GM10248 (cell line): ENCODE measurements around the gene PPP1R12A.

Source experiments
- CTCF ChIA-PET: fragments of 300-600 bp; sonication (Branson Sonifier 250); formaldehyde crosslinking; extraction: SDS; loops from one replicate; lab custom pipeline; 2021; ENCODE audit warnings: antibody characterized with exemption; lab: Yijun Ruan, JAX
- POLR2A ChIA-PET: fragments of 350-650 bp; sonication (Branson Sonifier 250); formaldehyde crosslinking; extraction: SDS; loops from one replicate; lab custom pipeline; 2020; ENCODE audit warnings: antibody characterized with exemption; lab: Yijun Ruan, JAX
- DNase-seq: peaks from one replicate; pipeline ENCODE4 v3.0.0; 2012; ENCODE audit errors: extremely low spot score
- TF ChIP-seq, protein P1 (sequence below): IDR thresholded peaks from 2 replicates; pipeline ENCODE4 v1.5.1; 2012; ENCODE audit warnings: mild to moderate bottlenecking, low read depth; ENCODE audit errors: extremely low read depth, missing control alignments, control extremely low read depth

The PPP1R12A gene

GRCh38 chr12:79843978-79844377 lies 90.9 kb downstream of the PPP1R12A start:
- CTCF ChIA-PET, result interaction anchor here (1.0 kb wide), 1 partner anchor 343 kb away, joined by 3 read pairs; no protein-coding TSS in a partner anchor

GRCh38 chr12:79842630-79843029 lies 92.3 kb downstream of the PPP1R12A start:
- ChIA-PET POLR2A (no interaction called here), CTCF (interaction anchor here (1.1 kb wide), 1 partner anchor 11 kb away, joined by 4 read pairs; no protein-coding TSS in a partner anchor)

More at GRCh38 chr12:79843978-79844377, 90.9 kb downstream of the PPP1R12A start:
- POLR2A ChIA-PET, result no interaction called here
- DNase-seq, result no peak
- TF ChIP-seq, protein P1, sequence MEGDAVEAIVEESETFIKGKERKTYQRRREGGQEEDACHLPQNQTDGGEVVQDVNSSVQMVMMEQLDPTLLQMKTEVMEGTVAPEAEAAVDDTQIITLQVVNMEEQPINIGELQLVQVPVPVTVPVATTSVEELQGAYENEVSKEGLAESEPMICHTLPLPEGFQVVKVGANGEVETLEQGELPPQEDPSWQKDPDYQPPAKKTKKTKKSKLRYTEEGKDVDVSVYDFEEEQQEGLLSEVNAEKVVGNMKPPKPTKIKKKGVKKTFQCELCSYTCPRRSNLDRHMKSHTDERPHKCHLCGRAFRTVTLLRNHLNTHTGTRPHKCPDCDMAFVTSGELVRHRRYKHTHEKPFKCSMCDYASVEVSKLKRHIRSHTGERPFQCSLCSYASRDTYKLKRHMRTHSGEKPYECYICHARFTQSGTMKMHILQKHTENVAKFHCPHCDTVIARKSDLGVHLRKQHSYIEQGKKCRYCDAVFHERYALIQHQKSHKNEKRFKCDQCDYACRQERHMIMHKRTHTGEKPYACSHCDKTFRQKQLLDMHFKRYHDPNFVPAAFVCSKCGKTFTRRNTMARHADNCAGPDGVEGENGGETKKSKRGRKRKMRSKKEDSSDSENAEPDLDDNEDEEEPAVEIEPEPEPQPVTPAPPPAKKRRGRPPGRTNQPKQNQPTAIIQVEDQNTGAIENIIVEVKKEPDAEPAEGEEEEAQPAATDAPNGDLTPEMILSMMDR, result no peak

GRCh38 chr12:79841878-79842265 lies 93.0 kb downstream of the PPP1R12A start:
- no peak for DNase-seq
- ChIA-PET CTCF (interaction anchor here (1.1 kb wide), 1 partner anchor 12 kb away, joined by 4 read pairs; no protein-coding TSS in a partner anchor), POLR2A (no interaction called here)
- TF ChIP-seq, protein P1, result no peak

More at GRCh38 chr12:79842630-79843029, 92.3 kb downstream of the PPP1R12A start:
- TF ChIP-seq, protein P1, result no peak
- no peak for DNase-seq

DNA sequence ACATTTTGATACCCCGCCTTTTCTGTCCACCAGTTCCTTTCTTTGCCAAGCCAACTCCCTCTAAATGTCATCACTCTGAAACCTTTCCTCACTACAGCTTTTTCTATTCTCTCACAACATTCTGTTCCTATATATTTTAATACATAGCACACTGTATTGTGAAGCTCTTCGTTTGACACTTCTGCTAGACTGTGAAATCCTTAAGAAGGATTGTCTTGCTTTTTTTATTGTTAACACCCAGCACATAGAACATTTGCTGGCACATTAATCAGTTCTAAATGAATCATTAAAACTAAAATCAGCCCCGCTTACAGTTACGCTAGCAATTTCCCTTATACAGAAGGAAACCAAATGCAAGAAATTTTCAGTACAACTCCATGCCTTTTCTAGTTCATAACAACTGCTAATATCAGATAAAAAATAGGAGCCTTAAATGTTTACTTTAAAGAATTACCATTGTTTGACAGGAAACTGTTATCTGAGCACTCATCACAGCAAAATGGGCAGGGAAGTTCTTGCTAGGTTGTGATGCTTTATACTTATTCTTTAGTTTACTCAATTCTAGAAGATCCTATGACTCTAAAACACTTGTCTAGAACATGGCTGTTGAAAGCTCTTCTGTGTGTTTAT lies 93.5 kb downstream of the PPP1R12A start:
- ChIA-PET CTCF (interaction anchor here (1.1 kb wide), 1 partner anchor 12 kb away, joined by 4 read pairs; no protein-coding TSS in a partner anchor), POLR2A (no interaction called here)
- TF ChIP-seq, protein P1, result no peak
- no peak for DNase-seq

DNA sequence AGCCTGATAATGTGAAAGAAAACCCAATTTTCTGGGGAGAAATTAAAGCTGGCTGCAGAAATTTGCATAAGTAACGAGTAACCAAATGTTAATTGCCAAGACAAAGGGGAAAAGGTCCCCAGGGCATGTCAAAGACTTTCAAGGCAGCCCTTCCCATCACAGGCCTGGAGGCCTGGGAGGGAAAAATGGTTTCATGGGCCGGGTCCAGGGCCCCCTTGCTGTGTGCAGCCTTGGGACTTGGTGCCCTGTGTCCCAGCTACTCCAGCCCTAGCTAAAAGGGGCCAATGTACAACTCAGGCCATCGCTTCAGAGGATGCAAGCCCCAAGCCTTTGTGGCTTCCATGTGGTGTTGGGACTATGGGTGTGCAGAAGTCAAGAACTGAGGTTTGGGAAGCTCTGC lies 96.5 kb downstream of the PPP1R12A start:
- POLR2A ChIA-PET, result no interaction called here
- CTCF ChIA-PET, result no interaction called here
- no peak for DNase-seq
- TF ChIP-seq, protein P1, result no peak

DNA sequence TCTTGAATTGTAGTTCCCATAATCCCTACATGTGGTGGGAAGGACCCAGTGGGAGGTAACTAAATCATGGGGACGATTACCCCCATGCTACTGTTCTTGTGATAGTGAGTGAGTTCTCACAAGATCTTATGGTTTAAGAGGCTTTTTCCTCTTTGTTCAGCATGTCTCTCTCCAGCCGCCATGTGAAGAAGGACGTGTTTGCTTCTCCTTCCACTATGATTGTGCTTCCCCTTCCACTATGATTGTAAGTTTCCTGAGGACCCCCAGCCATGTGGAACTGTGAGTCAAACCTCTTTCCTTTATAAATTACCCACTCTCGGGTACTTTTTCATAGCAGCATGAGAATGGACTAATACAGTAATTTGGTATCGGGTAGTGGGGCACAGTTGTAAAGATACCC lies 97.3 kb downstream of the PPP1R12A start:
- POLR2A ChIA-PET, result no interaction called here
- no peak for DNase-seq
- TF ChIP-seq, protein P1, result no peak
- CTCF ChIA-PET, result no interaction called here
